Activated CD8-positive, alpha-beta memory T cell treated with anti-CD3 and anti-CD28 coated beads for 48 hours (primary cell): ENCODE measurements around the gene SUGCT.
"Not testable (repeated sequence)": the region's sequence is repeated elsewhere in the genome, so short reads cannot be mapped to it uniquely, and the experiment has no call there.

Experiments used
- DNase-seq, 3 experiments: peaks; one replicate each; pipeline ENCODE4 v3.0.0-alpha.2; 2020; ENCODE audit warnings: low read depth in 2 of 3, low spot score in 2 of 3

Gene SUGCT

DNA sequence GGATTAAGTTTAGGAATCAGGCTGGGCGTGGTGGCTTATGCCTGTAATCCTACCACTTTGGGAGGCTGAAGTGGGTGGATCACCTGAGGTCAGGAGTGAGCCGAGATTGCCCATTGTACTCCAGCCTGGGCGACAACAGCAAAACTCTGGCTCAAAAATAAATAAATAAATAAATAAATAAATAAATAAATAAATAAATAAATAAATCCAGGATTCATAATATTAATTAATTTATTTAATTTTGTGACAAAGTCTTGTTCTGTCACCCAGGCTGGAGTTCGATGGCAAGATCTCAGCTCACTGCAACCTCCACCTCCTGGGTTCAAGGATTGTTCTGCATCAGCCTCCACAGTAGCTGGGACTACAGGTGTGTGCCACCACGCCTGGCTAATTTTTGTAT lies 4.2 kb downstream of the SUGCT start:
- DNase-seq, result no peak

DNA sequence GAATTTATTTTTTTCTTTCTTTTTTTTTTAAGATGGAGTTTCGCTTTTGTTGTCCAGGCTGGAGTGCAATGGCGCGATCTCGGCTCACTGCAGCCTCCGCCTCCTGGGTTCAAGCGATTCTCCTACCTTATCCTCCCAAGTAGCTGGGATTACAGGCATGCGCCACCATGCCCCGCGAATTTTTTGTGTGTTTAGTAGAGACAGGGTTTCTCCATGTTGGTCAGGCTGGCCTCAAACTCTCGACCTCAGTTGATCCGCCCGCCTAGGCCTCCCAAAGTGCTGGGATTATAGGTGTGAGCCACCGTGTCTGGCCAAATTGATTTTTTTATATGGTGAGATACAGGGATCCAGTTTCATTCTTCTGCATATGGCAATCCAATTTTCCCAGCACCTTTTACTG lies 5.1 kb downstream of the SUGCT start:
- DNase-seq, result not testable (repeated sequence)

DNA sequence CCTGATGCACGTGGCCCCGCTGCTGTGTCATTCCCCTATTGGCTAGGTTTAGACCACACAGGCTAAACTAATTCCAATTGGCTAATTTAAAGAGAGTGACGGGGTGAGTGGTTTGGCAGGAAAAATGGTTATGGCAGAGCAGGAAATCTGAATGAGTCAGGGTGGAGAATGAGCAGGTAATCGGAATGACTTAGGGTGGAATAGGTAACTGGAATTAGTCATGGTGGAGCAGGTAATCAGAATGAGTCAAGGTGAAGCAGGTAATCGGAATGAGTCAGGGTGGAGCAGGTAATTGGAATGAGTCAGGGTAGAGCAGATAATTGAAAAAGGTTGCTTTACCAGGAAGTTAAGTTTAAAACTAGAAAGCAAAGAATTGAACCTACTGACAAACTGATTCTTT lies 7.1 kb downstream of the SUGCT start:
- DNase-seq, result not testable (repeated sequence)

DNA sequence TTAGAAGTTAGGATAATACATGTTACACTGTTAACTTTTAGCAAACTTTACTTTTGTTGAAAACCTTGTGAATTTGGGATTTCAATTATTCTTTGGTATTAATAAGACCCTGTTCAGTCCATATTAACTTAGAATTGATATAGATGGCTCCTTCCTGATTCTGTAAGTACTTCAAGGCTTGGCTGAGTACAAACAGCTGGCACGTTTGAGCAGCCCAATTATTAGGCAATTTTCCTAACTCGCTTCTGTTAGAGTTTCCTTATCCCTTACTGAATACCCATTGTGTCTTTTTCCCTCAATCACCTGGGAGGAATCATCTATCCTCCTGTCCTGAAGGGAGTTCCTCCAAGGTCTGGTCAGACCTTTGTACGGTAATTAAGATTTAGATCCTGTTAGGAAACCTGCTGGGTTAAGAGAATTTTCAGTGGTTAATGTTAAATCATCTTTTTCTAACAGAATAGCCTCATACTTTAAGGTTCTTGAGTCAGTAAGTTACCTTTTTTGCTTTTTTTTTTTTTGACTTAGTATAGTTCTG lies 10.9 kb downstream of the SUGCT start:
- not testable (repeated sequence) for DNase-seq

DNA sequence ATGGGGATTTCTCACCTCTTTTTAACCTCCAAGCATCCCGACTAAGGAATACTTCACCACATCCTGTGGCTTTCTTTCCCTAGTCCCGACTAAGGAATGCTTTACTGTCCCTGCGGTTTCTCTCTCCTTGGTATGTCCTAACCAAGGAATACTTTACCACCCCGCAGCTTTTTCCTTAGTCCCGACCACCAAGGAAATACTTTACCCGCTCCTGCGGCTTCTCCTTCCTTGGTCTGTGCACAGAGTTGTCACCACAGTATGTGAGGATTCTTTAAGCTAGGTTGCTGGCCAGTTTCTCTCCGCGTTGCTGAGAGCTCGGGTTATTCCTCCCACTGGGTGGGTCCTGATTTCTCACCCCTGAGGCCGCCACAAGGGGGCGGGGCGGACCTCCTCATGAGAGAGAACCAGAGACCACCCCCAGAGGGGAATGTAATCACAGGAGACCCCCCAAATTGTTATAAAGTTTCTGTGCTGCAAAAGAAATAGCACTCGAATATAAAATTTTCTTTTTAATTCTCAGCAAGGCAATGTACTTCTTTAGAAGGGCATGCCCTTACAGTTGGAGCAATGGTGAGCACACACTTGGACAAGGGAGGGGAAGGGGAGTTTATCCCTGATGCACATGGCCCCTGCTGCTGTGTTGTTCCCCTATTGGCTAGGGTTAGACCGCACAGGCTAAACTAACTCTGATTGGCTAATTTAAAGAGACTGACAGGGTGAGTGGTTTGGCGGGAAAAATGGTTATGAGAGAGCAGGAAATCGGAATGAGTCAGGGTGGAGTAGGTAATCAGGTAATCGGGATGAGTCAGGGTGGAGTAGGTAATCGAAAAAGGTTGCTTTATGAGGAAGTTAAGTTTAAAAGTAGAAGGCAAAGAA lies 12.8 kb downstream of the SUGCT start:
- no peak for DNase-seq

DNA sequence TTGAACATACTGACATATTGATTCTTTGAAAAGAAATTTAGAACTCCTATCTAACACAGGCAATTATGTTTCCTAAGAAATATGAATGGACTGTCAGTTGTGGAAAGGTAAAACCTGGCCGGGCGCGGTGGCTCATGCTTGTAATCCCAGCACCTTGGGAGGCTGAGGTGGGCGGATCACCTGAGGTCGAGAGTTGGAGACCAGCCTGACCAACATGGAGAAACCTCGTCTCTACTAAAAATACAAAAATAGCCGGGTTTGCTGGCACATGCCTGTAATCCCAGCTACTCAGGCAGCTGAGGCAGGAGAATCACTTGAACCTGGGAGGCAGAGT lies 13.4 kb downstream of the SUGCT start:
- not testable (repeated sequence) for DNase-seq

DNA sequence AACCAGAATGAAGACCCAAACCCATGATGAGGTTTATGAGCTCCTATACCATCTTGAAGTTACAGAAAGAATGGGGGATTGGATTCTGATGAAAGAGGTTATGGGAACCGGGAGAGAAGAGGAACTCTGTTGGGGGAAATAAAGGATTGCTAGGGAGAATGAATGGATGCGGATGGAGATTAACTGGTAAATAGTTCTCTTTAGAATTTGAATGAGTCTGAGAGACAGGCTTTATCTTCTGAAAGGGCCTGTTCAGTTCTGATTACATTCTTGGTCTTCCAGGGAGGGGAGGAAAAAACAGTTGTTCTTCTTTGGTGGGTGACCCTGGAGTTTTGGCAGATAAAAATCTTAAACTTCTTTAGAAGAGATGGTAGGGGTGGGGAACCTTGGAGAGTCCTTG lies 13.9 kb downstream of the SUGCT start:
- no peak for DNase-seq

DNA sequence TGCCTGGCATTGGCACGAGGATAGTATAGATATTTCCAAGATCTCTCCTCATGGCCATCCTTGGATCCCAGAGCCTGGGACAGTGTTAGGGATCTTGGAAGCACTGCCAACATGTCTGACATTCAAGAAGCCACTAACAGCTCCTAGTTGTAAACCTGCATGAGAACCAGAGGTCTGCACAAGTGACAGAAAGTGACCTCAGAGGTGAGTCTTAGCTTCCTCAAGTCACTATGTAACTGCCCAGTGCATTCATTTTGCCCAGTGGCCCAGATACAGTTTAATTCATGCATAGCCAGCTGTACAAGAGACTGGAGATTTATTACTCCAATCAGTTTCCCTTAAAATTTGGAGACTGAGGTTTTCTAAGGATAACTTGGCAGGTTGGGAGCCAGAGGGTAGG lies 16.7 kb downstream of the SUGCT start:
- DNase-seq, result no peak

DNA sequence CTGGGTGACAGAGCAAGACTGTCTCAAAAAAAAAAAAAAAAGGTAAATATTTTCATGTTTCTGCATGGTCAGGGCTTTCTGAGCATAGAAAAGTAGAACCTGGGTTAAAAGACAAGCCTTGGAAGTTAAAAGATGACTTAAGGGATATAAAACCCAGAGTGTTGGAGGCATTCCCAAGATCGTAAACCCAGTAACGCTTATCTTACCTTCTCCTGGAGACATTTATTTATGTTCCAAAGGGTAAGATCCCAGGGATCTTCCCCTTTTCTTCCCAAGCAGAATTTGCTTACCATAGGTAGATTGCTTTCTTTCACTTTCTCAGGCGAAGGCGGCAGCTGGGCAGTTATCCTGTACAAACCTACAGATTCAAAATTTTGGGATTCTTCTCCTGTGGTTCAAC lies 22.2 kb downstream of the SUGCT start:
- DNase-seq, result no peak

DNA sequence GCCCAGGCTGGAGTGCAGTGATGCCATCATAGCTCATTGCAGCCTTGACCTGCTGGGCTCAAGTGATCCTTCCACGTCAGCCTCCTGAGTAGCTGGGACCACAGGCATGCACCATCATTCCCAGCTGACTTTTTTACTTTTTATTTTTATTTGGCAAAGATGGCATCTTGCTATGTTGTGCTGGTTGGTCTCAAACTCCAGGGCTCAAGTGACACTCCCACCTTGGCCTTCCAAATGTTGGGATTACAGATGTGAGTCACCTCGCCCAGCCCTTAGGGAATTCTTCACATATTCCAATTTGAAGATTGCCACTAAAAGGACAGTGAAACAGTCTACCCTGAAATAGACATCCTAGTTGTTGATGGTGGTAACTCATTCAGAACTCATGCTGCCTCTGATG lies 27.7 kb downstream of the SUGCT start:
- DNase-seq, result no peak

DNA sequence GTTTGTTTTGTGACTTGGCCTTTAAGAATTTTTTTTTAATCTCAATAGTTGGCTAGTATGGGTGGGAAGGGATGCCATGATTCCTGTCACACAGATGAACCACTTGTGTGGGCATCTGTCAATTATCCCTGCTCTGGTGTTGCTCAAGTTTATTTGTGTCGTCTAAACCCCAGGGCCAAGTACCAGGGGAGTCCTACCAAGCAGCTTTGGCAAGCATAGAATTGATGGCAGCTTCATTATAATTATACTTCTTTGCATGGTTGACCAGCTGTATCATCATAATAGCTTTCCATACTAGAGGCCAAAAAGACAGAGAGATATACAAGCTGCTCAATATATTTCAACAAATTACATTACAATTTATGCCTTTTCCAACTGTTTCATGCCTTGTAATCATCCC lies 30.4 kb downstream of the SUGCT start:
- DNase-seq, result no peak

DNA sequence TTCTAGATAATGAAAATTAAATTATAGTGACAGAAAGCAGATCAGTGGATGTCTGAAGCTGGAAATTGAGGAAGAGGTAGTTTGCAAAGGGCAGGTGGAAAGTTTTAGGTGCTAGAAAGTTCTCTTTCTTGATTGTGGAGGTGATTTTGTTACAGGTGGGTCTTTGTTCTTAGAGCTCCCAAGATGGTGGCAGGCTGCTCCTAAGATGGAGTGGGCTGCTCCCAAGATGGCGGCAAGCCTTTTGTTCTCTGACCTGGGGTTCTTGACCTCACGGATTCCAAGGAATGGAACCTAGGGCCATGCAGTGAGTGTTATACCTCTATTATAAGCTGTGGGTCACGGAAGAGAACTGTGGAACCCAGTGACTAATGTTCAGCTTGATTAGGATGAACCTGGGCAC lies 32.5 kb downstream of the SUGCT start:
- DNase-seq, result no peak

DNA sequence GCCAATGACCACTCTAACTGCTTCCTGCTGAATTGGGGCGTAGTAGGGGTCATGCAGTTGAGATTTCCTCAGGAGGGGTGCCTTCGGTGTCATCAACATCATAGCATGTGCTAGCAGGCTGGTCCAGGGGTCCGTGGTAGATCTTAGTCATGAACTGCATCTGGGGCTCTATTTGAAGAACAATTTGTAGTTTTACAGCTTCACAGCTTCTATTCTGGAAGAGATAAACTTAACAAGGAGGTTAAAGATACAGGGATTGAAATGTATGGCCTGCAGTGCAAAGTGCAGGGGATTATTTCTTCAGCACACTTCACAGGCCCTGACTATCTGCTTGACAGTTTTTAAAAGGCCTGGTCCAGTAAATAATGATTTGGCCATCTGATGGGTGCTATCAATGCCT lies 33.5 kb downstream of the SUGCT start:
- not testable (repeated sequence) for DNase-seq

DNA sequence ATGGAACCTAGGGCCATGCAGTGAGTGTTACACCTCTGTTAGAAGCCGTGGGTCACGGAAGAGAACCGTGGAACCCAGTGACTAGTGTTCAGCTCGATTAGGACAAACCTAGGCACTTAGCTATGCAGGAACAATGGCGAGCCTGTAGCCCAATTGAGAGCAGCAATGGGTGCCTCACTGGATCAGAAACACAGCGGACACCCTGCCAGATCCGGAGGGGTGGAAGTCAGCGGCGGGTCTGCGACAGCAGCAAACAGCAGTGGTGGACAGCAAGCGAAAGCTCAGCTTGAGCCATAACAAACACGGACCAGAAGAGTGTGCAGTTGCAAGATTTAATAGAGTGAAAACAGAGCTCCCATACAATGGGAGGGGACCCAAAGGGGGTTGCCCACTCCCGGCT lies 38.3 kb downstream of the SUGCT start:
- not testable (repeated sequence) for DNase-seq

DNA sequence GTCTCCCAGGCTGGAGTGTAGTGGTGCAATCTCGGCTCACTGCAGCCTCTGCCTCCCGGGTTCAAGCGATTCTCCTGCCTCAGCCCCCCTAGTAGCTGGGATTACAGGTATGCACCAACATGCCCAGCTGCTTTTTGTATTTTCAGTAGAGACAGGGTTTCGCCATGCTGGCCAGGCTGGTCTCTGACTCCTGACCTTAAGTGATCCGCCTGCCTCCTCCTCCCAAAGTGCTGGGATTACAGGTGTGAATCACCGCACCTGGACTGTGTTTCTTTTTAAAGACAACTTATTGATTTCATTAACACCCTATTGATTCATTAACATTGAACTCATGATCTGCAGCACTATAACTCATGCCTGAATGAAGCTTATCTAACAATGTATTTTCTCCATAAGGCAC lies 40.5 kb downstream of the SUGCT start:
- not testable (repeated sequence) for DNase-seq

DNA sequence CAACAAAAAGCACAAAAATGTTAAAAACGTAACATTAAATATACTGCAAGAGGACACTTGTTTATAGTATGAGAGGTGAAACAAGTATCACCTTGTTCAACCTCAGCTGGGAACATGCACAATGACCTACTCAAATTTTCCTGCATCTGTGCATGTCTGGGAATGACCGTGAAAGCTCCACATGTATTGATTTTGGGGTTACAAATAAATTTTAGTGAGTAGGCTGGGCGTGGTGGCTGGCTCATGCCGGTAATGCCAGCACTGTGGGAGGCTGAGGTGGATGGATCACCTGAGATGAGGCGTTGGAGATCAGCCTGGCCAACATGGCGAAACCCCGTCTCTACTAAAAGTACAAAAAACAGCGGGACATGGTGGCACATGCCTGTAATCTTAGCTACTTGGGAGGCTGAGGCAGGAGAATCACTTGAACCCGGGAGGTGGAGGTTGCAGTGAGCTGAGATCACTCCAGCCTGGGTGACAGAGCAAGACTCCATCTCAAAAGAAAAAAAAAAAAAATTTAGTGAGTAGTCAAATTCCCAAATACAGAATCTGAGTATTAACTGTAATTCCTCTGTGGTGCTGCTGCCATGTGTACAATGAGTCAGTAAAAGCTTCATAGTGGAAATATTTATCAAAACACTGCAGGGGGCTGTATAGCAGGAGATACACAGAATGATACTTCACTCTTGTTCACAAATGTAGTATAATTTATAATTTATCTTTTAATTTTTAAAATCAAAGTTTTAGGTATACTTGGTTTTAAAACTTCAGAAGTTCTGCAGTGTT lies 41.1 kb downstream of the SUGCT start:
- no peak for DNase-seq

DNA sequence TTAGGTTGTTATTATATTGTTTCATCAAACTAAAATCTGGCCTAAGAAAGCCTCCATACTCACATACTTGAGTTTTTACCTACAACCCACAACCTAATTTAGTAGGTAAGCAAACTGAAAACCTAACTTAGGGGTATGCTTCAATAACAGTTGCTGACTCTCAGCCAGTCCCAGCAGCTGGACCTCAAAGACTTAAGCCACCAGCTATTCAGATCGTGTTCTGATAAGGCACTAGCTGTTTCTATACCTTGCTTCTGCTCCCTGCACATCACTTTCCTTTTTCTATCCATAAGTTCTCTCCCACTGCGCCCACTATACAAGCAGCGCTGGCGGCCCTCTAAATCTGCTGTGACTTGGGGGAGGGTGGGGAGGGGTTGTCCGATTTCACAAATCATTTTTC lies 42.3 kb downstream of the SUGCT start:
- DNase-seq, result no peak

DNA sequence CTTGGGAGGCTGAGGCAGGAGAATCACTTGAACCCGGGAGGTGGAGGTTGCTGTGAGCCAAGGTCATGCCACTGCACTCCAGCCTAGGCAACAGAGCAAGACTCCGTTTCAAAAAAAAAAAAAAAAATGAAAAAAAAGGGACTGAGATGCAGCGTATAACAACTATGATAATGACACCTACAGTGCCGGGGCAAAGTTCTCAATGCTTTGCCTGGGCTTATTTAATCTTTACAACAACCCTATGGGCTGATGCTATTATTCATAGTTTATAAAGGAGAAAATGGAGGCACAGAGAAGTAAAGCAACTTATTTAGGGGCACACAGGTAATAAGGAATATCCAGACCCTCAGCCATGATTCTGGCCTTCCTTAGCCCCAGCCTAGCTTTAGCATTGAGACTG lies 47.6 kb downstream of the SUGCT start:
- DNase-seq, result no peak

DNA sequence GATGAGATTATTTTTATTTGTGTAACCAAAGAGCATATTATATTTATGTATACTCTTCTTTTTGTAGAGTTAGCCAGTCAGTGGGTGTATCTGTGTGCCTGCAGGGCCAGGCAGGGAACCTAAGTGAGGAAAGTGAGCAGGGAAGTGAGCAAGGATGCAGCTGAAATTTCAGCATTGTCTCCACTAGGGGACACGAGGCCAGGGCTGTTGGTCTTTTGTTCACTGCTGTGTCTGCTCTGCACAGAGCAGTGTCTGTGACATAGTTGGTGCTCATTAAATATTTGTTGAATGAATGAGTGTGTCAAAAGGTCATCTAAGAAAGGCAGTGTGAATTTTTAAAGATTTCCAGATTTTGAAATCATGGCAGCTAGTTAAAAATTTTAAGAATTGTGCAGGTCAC lies 51.8 kb downstream of the SUGCT start:
- no peak for DNase-seq

DNA sequence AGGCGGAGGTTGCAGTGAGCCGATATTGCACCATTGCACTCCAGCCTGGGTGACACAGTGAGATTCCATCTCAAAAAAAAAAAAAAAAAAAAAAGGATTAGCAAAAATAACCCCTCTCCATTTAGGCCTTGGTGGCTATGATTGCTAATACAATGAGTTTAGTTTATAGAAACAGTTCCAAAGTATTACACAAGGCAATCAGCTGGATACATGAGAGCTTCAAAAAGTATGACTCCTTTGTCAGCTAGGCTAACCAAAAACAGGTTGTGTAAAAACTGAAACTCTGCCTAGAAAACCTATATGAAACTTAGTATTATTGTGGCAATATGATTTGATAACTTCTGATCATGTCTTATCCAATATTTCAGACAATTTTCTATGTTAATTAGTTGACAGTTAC lies 57.2 kb downstream of the SUGCT start:
- DNase-seq, result no peak

DNA sequence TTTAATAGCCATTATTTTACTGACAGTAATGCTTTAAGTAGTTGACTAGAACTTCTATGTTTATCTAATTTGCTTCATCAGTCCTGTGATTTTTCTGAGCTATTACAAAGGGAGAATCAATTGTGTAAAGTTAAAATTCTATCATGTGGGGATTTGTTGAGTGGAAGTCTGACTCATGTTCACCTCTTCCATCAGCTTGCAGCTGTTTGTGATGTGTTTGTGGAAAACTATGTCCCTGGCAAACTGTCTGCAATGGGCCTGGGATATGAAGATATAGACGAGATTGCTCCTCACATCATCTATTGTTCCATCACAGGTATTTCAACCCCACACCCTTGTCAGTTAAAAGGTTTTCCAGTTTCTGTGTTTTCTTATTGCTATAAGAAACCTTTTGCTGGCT lies 59.9 kb downstream of the SUGCT start:
- DNase-seq, result no peak

DNA sequence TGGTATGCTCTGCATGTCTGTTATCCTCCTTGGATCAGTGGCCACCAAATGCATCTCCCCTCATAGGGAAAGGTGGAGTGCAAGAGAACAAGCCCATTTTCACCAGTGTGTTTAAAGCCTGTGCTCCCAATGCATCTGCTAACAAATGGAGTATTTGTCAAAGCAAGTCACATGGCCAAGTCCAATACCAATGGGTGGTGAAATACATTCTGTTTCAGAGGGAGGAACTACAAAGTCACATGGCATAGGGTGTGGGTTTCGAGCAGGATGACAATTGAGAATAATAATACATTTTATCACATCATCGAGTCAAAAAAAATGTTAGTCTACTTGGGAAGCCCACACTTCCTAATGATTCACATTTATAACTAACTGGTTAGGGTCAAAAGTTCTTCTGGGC lies 62.7 kb downstream of the SUGCT start:
- DNase-seq, result no peak
